HG03060 (cell line): ENCODE measurements around the gene KTI12.

Experiments used
- ATAC-seq: cut with Tn5 transposase; IDR thresholded peaks from one replicate; pipeline ENCODE4 v1.9.1; 2021; ENCODE audit warnings: low read depth, moderate number of reproducible peaks; ENCODE audit not compliant: unreplicated experiment

Gene KTI12

GRCh38 chr1:51989582-51990477 is 43.8 kb downstream of the KTI12 start:
- ATAC-seq = no peak

GRCh38 chr1:51988254-51988653 is 45.4 kb downstream of the KTI12 start:
- ATAC-seq = no peak

- no peak for ATAC-seq
Measured at GRCh38 chr1:51986718-51987117, 46.9 kb downstream of the KTI12 start.

- no peak for ATAC-seq
Measured at GRCh38 chr1:51982161-51982560, 51.4 kb downstream of the KTI12 start.
